ENCODE measurements around the gene OSBPL2. TPM values are rescaled to one million over a fixed set of nuclear protein-coding genes. Genes with fewer than 3 reads are reported as not detected.

The OSBPL2 gene
- total RNA-seq, 1 experiment from 2014 or later = 24.0 TPM

GRCh38 chr20:62239278-62239879 lies 1.1 kb downstream of the OSBPL2 start:
- no peak for DNase-seq (ENCODE audit: low read depth, low spot score)

GRCh38 chr20:62240020-62240685 lies 1.8 kb downstream of the OSBPL2 start:
- DNase-seq (ENCODE audit: low read depth, low spot score) = no peak
- in situ Hi-C loops (cut with HindIII; ENCODE audit: low pct_unique_long_range_greater_than_20kb, low sequenced_read_pairs) = no loop called here

More at GRCh38 chr20:62239278-62239879, 1.1 kb downstream of the OSBPL2 start:
- in situ Hi-C loops (cut with HindIII; ENCODE audit: low pct_unique_long_range_greater_than_20kb, low sequenced_read_pairs) = no loop called here

GRCh38 chr20:62241506-62241905 lies 3.2 kb downstream of the OSBPL2 start:
- in situ Hi-C loops (cut with HindIII; ENCODE audit: low pct_unique_long_range_greater_than_20kb, low sequenced_read_pairs) = no loop called here
- no peak for DNase-seq (ENCODE audit: low read depth, low spot score)

- DNase-seq (ENCODE audit: low read depth, low spot score) = no peak
- in situ Hi-C loops (cut with HindIII; ENCODE audit: low pct_unique_long_range_greater_than_20kb, low sequenced_read_pairs) = no loop called here
These were observed 3.9 kb downstream of the OSBPL2 start for GRCh38 chr20:62242176-62242575.

- DNase-seq (ENCODE audit: low read depth, low spot score) = no peak
- in situ Hi-C loops (cut with HindIII; ENCODE audit: low pct_unique_long_range_greater_than_20kb, low sequenced_read_pairs) = no loop called here
These were observed 4.8 kb downstream of the OSBPL2 start for GRCh38 chr20:62243106-62243505.

- in situ Hi-C loops (cut with HindIII; ENCODE audit: low pct_unique_long_range_greater_than_20kb, low sequenced_read_pairs) = no loop called here
- DNase-seq (ENCODE audit: low read depth, low spot score) = no peak
These were observed 5.7 kb downstream of the OSBPL2 start for GRCh38 chr20:62243906-62244515.

- no peak for DNase-seq (ENCODE audit: low read depth, low spot score)
- in situ Hi-C loops (cut with HindIII; ENCODE audit: low pct_unique_long_range_greater_than_20kb, low sequenced_read_pairs) = no loop called here
These were observed 6.4 kb downstream of the OSBPL2 start for GRCh38 chr20:62244644-62245108.

GRCh38 chr20:62245911-62246280 lies 7.6 kb downstream of the OSBPL2 start:
- in situ Hi-C loops (cut with HindIII; ENCODE audit: low pct_unique_long_range_greater_than_20kb, low sequenced_read_pairs) = no loop called here
- no peak for DNase-seq (ENCODE audit: low read depth, low spot score)

GRCh38 chr20:62246431-62246830 lies 8.1 kb downstream of the OSBPL2 start:
- DNase-seq (ENCODE audit: low read depth, low spot score) = no peak
- in situ Hi-C loops (cut with HindIII; ENCODE audit: low pct_unique_long_range_greater_than_20kb, low sequenced_read_pairs) = no loop called here

- no peak for DNase-seq (ENCODE audit: low read depth, low spot score)
- in situ Hi-C loops (cut with HindIII; ENCODE audit: low pct_unique_long_range_greater_than_20kb, low sequenced_read_pairs) = no loop called here
These were observed 8.7 kb downstream of the OSBPL2 start for GRCh38 chr20:62246872-62247652.

GRCh38 chr20:62248890-62249560 lies 10.7 kb downstream of the OSBPL2 start:
- DNase-seq (ENCODE audit: low read depth, low spot score) = no peak
- in situ Hi-C loops (cut with HindIII; ENCODE audit: low pct_unique_long_range_greater_than_20kb, low sequenced_read_pairs) = no loop called here

GRCh38 chr20:62252342-62252966 lies 14.1 kb downstream of the OSBPL2 start:
- in situ Hi-C loops (cut with HindIII; ENCODE audit: low pct_unique_long_range_greater_than_20kb, low sequenced_read_pairs) = no loop called here
- no peak for DNase-seq (ENCODE audit: low read depth, low spot score)

GRCh38 chr20:62253398-62253797 lies 15.1 kb downstream of the OSBPL2 start:
- DNase-seq (ENCODE audit: low read depth, low spot score) = no peak
- in situ Hi-C loops (cut with HindIII; ENCODE audit: low pct_unique_long_range_greater_than_20kb, low sequenced_read_pairs) = no loop called here

GRCh38 chr20:62254021-62254724 lies 15.9 kb downstream of the OSBPL2 start:
- in situ Hi-C loops (cut with HindIII; ENCODE audit: low pct_unique_long_range_greater_than_20kb, low sequenced_read_pairs) = no loop called here
- DNase-seq (ENCODE audit: low read depth, low spot score) = no peak

GRCh38 chr20:62255976-62256375 lies 17.7 kb downstream of the OSBPL2 start:
- in situ Hi-C loops (cut with HindIII; ENCODE audit: low pct_unique_long_range_greater_than_20kb, low sequenced_read_pairs) = no loop called here
- DNase-seq (ENCODE audit: low read depth, low spot score) = no peak

- no peak for DNase-seq (ENCODE audit: low read depth, low spot score)
These were observed 20.4 kb downstream of the OSBPL2 start for GRCh38 chr20:62258499-62259293.

More at GRCh38 chr20:62258499-62259293, 20.4 kb downstream of the OSBPL2 start:
- in situ Hi-C loops (cut with HindIII; ENCODE audit: low pct_unique_long_range_greater_than_20kb, low sequenced_read_pairs) = no loop called here
